Activated CD4-positive, alpha-beta T cell treated with anti-CD3 and anti-CD28 coated beads for 24 hours (primary cell): ENCODE results near the gene RING1.

ENCODE experiments used
- DNase-seq, 2 donors: peaks; one replicate each; pipeline ENCODE4 v3.0.0-alpha.2; 2020; ENCODE audit warnings: low read depth in 2 of 2

The RING1 gene

GRCh38 chr6:33171880-33172687 is 36.2 kb upstream of the RING1 start:
- DNase-seq = no peak

GRCh38 chr6:33172688-33173534 is 35.4 kb upstream of the RING1 start:
- no peak for DNase-seq

- DNase-seq = no peak
Observed at GRCh38 chr6:33173535-33174180, 34.6 kb upstream of the RING1 start.

GRCh38 chr6:33174784-33175183 is 33.5 kb upstream of the RING1 start:
- DNase-seq = no peak

- DNase-seq = no peak
Observed at GRCh38 chr6:33175436-33176069, 32.7 kb upstream of the RING1 start.

GRCh38 chr6:33176906-33177305 is 31.4 kb upstream of the RING1 start:
- no peak for DNase-seq

- no peak for DNase-seq
Observed at GRCh38 chr6:33177552-33178446, 30.5 kb upstream of the RING1 start.

GRCh38 chr6:33178755-33179475 is 29.4 kb upstream of the RING1 start:
- DNase-seq = no peak

GRCh38 chr6:33181141-33181540 is 27.2 kb upstream of the RING1 start:
- no peak for DNase-seq

GRCh38 chr6:33183071-33183683 is 25.1 kb upstream of the RING1 start:
- DNase-seq = no peak

- DNase-seq = no peak
Observed at GRCh38 chr6:33185190-33185589, 23.1 kb upstream of the RING1 start.

- no peak for DNase-seq
Observed at GRCh38 chr6:33185654-33186187, 22.6 kb upstream of the RING1 start.

GRCh38 chr6:33187809-33188208 is 20.5 kb upstream of the RING1 start:
- DNase-seq = no peak

GRCh38 chr6:33189164-33189563 is 19.1 kb upstream of the RING1 start:
- DNase-seq = no peak

- DNase-seq = no peak
Observed at GRCh38 chr6:33189625-33190448, 18.5 kb upstream of the RING1 start.

- DNase-seq = no peak
Observed at GRCh38 chr6:33190504-33191107, 17.7 kb upstream of the RING1 start.

GRCh38 chr6:33191383-33192104 is 16.8 kb upstream of the RING1 start:
- no peak for DNase-seq
